HL-60 (cell line): ENCODE results near the gene CFAP100.

Experiments used
- GABPA ChIP-seq: IDR thresholded peaks from 2 replicates; pipeline ENCODE4 v1.6.1; 2012; ENCODE audit warnings: low read depth
- POLR2AphosphoS5 ChIP-seq: IDR thresholded peaks from 2 replicates; pipeline ENCODE4 v1.6.1; 2012; ENCODE audit warnings: low read depth
- REST ChIP-seq: IDR thresholded peaks from 2 replicates; pipeline ENCODE4 v1.6.1; 2012; ENCODE audit warnings: low read depth; ENCODE audit not compliant: insufficient replicate concordance
- SPI1 ChIP-seq: IDR thresholded peaks from 2 replicates; pipeline ENCODE4 v1.6.1; 2012; ENCODE audit warnings: low read depth, mild to moderate bottlenecking, borderline replicate concordance
- TF ChIP-seq, protein P1 (sequence below): IDR thresholded peaks from one replicate; pipeline ENCODE4 v1.5.1; 2011; ENCODE audit warnings: low read length, control low read depth, inconsistent platforms; ENCODE audit not compliant: insufficient read depth

- TF ChIP-seq, protein P1, sequence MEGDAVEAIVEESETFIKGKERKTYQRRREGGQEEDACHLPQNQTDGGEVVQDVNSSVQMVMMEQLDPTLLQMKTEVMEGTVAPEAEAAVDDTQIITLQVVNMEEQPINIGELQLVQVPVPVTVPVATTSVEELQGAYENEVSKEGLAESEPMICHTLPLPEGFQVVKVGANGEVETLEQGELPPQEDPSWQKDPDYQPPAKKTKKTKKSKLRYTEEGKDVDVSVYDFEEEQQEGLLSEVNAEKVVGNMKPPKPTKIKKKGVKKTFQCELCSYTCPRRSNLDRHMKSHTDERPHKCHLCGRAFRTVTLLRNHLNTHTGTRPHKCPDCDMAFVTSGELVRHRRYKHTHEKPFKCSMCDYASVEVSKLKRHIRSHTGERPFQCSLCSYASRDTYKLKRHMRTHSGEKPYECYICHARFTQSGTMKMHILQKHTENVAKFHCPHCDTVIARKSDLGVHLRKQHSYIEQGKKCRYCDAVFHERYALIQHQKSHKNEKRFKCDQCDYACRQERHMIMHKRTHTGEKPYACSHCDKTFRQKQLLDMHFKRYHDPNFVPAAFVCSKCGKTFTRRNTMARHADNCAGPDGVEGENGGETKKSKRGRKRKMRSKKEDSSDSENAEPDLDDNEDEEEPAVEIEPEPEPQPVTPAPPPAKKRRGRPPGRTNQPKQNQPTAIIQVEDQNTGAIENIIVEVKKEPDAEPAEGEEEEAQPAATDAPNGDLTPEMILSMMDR = no peak
- TF ChIP-seq REST = no peak
- no peak for TF ChIP-seq POLR2AphosphoS5
- TF ChIP-seq GABPA = no peak
- TF ChIP-seq SPI1 = no peak
Measured at GRCh38 chr3:126442856-126443242, 48.1 kb downstream of the CFAP100 start.
